SK-N-SH treated with all-trans-retinoic acid at 6 μM for 48 hours (cell line): ENCODE data around the gene RPS6KC1.

Source experiments
- ATAC-seq: fragments of 200-7000 bp; cut with Tn5 transposase; 3 replicates; pipeline ENCODE4 v1.9.1; 2020; ENCODE audit warnings: mild to moderate bottlenecking, moderate library complexity
- ARNTL ChIP-seq: fragments of 450-650 bp; formaldehyde crosslinking; IDR thresholded peaks from 2 replicates; pipeline ENCODE4 v1.5.0; 2020; ENCODE audit warnings: low read depth, mild to moderate bottlenecking, moderate library complexity, borderline replicate concordance
- CSDC2 ChIP-seq: fragments of 250-450 bp; sonication (Bioruptor Pico); IDR thresholded peaks from 2 replicates; pipeline ENCODE4 v1.5.0; 2020; ENCODE audit warnings: mild to moderate bottlenecking, moderate library complexity
- ESRRG ChIP-seq: fragments of 250-450 bp; sonication (Bioruptor Pico); IDR thresholded peaks from 2 replicates; pipeline ENCODE4 v1.6.1; 2021; ENCODE audit warnings: mild to moderate bottlenecking
- GLIS3 ChIP-seq: fragments of 250-450 bp; sonication (Bioruptor Pico); IDR thresholded peaks from 2 replicates; pipeline ENCODE4 v1.5.0; 2020; ENCODE audit warnings: mild to moderate bottlenecking, moderate library complexity
- ISL1 ChIP-seq: fragments of 250-450 bp; sonication (Bioruptor Pico); IDR thresholded peaks from 2 replicates; pipeline ENCODE4 v2.1.2; 2022; ENCODE audit warnings: mild to moderate bottlenecking, moderate library complexity
- PPARA ChIP-seq: fragments of 250-450 bp; sonication (Bioruptor Pico); IDR thresholded peaks from 2 replicates; pipeline ENCODE4 v1.5.0; 2020; ENCODE audit warnings: mild to moderate bottlenecking, borderline replicate concordance
- RARB ChIP-seq: fragments of 250-450 bp; sonication (Bioruptor Pico); IDR thresholded peaks from 2 replicates; pipeline ENCODE4 v1.8.0; 2021; ENCODE audit warnings: mild to moderate bottlenecking, moderate library complexity
- SNAI2 ChIP-seq: fragments of 250-450 bp; sonication (Bioruptor Pico); IDR thresholded peaks from 2 replicates; pipeline ENCODE4 v1.5.0; 2020; ENCODE audit warnings: mild to moderate bottlenecking, moderate library complexity
- TCF4 ChIP-seq: fragments of 250-450 bp; sonication (Bioruptor Pico); IDR thresholded peaks from 2 replicates; pipeline ENCODE4 v1.8.0; 2021; ENCODE audit warnings: mild to moderate bottlenecking, moderate library complexity, borderline replicate concordance
- TOX ChIP-seq: fragments of 250-450 bp; sonication (Bioruptor Pico); IDR thresholded peaks from 2 replicates; pipeline ENCODE4 v1.8.0; 2021; ENCODE audit warnings: mild to moderate bottlenecking, moderate library complexity, borderline replicate concordance
- ZC3H10 ChIP-seq: fragments of 250-450 bp; sonication (Bioruptor Pico); IDR thresholded peaks from 2 replicates; pipeline ENCODE4 v1.5.1; 2021; ENCODE audit warnings: mild to moderate bottlenecking, moderate library complexity
- ZFP3 ChIP-seq: fragments of 250-450 bp; sonication (Bioruptor Pico); IDR thresholded peaks from 2 replicates; pipeline ENCODE4 v1.5.0; 2020; ENCODE audit warnings: mild to moderate bottlenecking, moderate library complexity
- ZFP30 ChIP-seq: fragments of 450-650 bp; formaldehyde crosslinking; IDR thresholded peaks from 2 replicates; pipeline ENCODE4 v1.5.0; 2022; ENCODE audit warnings: mild to moderate bottlenecking, moderate library complexity
- ZNF565 ChIP-seq: fragments of 450-650 bp; formaldehyde crosslinking; conservative IDR thresholded peaks from 2 replicates; pipeline ENCODE4 v1.5.0; 2020; ENCODE audit warnings: low read depth, mild to moderate bottlenecking, moderate library complexity
- ZNF70 ChIP-seq: fragments of 450-650 bp; formaldehyde crosslinking; IDR thresholded peaks from 2 replicates; pipeline ENCODE4 v1.5.0; 2020; ENCODE audit warnings: mild to moderate bottlenecking, moderate library complexity
- ZNF8 ChIP-seq: fragments of 450-650 bp; formaldehyde crosslinking; IDR thresholded peaks from 2 replicates; pipeline ENCODE4 v1.5.0; 2020; ENCODE audit warnings: mild to moderate bottlenecking, moderate library complexity
- TF ChIP-seq, protein P1 (sequence below): fragments of 250-450 bp; sonication (Bioruptor Pico); IDR thresholded peaks from 2 replicates; pipeline ENCODE4 v1.8.0; 2020; ENCODE audit warnings: mild to moderate bottlenecking, moderate library complexity, borderline replicate concordance
- TF ChIP-seq, protein P2 (sequence below): fragments of 250-450 bp; sonication (Bioruptor Pico); IDR thresholded peaks from 2 replicates; pipeline ENCODE4 v1.5.1; 2020; ENCODE audit warnings: low read depth, mild to moderate bottlenecking, moderate library complexity
- TF ChIP-seq, protein P3 (sequence below): fragments of 250-450 bp; sonication (Bioruptor Pico); IDR thresholded peaks from 2 replicates; pipeline ENCODE4 v1.5.1; 2021; ENCODE audit warnings: mild to moderate bottlenecking, moderate library complexity
- TF ChIP-seq, protein P4 (sequence below): fragments of 250-450 bp; sonication (Bioruptor Pico); IDR thresholded peaks from 2 replicates; pipeline ENCODE4 v1.5.0; 2020; ENCODE audit warnings: mild to moderate bottlenecking, moderate library complexity
- TF ChIP-seq, protein P5 (sequence below): fragments of 250-450 bp; sonication (Bioruptor Pico); IDR thresholded peaks from 2 replicates; pipeline ENCODE4 v1.8.0; 2021; ENCODE audit warnings: low read depth, mild to moderate bottlenecking, moderate library complexity, borderline replicate concordance

The RPS6KC1 gene

DNA sequence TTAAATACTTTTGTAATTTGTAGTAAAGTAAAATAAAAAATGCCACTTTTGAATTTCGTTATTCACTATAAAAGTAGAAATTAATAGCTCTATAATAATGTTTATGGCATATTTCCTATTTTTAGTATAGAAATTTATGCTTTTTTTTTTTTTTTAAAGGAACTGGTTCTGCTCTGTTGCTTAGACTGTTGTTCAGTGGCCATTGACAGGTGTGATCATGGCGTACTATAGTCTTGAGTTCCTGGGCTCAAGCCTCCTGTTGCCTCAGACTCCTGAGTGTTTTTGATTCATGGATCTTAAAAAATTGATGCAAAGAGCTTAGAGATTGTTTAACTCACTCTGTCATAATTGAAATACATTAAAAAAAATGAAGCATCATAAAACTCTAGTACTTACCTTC is 53.6 kb downstream of the RPS6KC1 start:
- TF ChIP-seq PPARA (CRISPR knock-in tag) = no peak
- TF ChIP-seq ISL1 = no peak
- TF ChIP-seq SNAI2 (CRISPR knock-in tag) = no peak
- TF ChIP-seq GLIS3 (CRISPR knock-in tag) = no peak
- no peak for TF ChIP-seq ZNF8 (CRISPR knock-in tag)
- TF ChIP-seq, protein P1, sequence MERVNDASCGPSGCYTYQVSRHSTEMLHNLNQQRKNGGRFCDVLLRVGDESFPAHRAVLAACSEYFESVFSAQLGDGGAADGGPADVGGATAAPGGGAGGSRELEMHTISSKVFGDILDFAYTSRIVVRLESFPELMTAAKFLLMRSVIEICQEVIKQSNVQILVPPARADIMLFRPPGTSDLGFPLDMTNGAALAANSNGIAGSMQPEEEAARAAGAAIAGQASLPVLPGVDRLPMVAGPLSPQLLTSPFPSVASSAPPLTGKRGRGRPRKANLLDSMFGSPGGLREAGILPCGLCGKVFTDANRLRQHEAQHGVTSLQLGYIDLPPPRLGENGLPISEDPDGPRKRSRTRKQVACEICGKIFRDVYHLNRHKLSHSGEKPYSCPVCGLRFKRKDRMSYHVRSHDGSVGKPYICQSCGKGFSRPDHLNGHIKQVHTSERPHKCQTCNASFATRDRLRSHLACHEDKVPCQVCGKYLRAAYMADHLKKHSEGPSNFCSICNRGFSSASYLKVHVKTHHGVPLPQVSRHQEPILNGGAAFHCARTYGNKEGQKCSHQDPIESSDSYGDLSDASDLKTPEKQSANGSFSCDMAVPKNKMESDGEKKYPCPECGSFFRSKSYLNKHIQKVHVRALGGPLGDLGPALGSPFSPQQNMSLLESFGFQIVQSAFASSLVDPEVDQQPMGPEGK = no peak
- no peak for TF ChIP-seq ZNF565 (CRISPR knock-in tag)
- no peak for TF ChIP-seq ZNF70 (CRISPR knock-in tag)
- no peak for TF ChIP-seq ZFP30 (CRISPR knock-in tag)
- no peak for TF ChIP-seq TOX
- no peak for TF ChIP-seq ESRRG (CRISPR knock-in tag)
- no peak for TF ChIP-seq ZC3H10
- no peak for TF ChIP-seq ZFP3
- TF ChIP-seq, protein P2, sequence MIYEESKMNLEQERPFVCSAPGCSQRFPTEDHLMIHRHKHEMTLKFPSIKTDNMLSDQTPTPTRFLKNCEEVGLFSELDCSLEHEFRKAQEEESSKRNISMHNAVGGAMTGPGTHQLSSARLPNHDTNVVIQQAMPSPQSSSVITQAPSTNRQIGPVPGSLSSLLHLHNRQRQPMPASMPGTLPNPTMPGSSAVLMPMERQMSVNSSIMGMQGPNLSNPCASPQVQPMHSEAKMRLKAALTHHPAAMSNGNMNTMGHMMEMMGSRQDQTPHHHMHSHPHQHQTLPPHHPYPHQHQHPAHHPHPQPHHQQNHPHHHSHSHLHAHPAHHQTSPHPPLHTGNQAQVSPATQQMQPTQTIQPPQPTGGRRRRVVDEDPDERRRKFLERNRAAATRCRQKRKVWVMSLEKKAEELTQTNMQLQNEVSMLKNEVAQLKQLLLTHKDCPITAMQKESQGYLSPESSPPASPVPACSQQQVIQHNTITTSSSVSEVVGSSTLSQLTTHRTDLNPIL = no peak
- TF ChIP-seq, protein P3, sequence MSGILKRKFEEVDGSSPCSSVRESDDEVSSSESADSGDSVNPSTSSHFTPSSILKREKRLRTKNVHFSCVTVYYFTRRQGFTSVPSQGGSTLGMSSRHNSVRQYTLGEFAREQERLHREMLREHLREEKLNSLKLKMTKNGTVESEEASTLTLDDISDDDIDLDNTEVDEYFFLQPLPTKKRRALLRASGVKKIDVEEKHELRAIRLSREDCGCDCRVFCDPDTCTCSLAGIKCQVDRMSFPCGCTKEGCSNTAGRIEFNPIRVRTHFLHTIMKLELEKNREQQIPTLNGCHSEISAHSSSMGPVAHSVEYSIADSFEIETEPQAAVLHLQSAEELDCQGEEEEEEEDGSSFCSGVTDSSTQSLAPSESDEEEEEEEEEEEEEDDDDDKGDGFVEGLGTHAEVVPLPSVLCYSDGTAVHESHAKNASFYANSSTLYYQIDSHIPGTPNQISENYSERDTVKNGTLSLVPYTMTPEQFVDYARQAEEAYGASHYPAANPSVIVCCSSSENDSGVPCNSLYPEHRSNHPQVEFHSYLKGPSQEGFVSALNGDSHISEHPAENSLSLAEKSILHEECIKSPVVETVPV = no peak
- TF ChIP-seq, protein P4, sequence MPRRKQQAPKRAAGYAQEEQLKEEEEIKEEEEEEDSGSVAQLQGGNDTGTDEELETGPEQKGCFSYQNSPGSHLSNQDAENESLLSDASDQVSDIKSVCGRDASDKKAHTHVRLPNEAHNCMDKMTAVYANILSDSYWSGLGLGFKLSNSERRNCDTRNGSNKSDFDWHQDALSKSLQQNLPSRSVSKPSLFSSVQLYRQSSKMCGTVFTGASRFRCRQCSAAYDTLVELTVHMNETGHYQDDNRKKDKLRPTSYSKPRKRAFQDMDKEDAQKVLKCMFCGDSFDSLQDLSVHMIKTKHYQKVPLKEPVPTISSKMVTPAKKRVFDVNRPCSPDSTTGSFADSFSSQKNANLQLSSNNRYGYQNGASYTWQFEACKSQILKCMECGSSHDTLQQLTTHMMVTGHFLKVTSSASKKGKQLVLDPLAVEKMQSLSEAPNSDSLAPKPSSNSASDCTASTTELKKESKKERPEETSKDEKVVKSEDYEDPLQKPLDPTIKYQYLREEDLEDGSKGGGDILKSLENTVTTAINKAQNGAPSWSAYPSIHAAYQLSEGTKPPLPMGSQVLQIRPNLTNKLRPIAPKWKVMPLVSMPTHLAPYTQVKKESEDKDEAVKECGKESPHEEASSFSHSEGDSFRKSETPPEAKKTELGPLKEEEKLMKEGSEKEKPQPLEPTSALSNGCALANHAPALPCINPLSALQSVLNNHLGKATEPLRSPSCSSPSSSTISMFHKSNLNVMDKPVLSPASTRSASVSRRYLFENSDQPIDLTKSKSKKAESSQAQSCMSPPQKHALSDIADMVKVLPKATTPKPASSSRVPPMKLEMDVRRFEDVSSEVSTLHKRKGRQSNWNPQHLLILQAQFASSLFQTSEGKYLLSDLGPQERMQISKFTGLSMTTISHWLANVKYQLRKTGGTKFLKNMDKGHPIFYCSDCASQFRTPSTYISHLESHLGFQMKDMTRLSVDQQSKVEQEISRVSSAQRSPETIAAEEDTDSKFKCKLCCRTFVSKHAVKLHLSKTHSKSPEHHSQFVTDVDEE (CRISPR knock-in tag) = no peak
- TF ChIP-seq ARNTL (CRISPR knock-in tag) = no peak
- no peak for TF ChIP-seq RARB (CRISPR knock-in tag)
- no peak for TF ChIP-seq TCF4
- ATAC-seq = no peak

DNA sequence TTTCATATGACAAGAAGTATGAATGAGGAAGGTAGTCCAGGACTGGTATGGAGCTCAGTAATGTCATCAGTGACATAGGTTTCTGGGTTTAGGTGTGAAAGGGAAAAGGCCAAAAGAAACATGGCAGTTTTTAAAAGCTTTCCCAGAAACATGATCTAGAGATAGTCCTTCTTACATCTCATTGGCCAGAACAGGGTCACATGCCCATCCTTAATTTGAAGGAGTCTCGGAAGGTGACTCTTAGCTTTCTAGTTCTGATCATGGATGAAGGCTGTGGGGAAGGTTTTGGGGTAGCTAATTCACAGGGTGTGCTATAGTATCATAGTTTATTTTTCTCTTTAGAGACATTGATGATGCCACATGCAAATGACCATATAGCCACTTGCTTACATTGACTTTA is 55.3 kb downstream of the RPS6KC1 start:
- TF ChIP-seq ZNF8 (CRISPR knock-in tag) (no peak), PPARA (CRISPR knock-in tag) (no peak), ZFP30 (CRISPR knock-in tag) (no peak), ZNF70 (CRISPR knock-in tag) (no peak), ESRRG (CRISPR knock-in tag) (no peak), TOX (no peak), CSDC2 (no peak), ZNF565 (CRISPR knock-in tag) (no peak), RARB (CRISPR knock-in tag) (no peak)
- TF ChIP-seq, protein P2 = no peak
- no peak for ATAC-seq

DNA sequence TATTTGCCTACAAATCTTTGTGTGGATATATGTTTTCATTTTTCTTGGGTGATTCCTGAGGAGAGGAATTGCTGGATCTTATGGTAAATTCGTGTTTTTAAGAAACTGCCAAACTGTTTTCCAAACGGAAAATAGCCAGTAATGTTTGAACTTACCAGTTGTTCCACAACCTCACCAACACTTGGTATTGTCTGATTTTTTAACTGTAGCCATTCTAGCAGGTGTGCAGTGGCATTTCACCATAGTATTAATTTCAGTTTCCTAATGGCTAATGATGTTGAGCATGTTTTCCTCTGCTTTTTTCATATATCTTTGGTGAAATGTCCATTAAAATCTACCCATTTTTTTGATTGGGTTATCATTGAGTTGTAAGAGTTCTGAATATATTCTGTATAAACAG is 56.6 kb downstream of the RPS6KC1 start:
- no peak for ATAC-seq
- TF ChIP-seq ZNF8 (CRISPR knock-in tag) = no peak
- no peak for TF ChIP-seq ZFP30 (CRISPR knock-in tag)
- TF ChIP-seq, protein P3 = no peak
- no peak for TF ChIP-seq ISL1
- TF ChIP-seq, protein P1 = no peak
- TF ChIP-seq, protein P5, sequence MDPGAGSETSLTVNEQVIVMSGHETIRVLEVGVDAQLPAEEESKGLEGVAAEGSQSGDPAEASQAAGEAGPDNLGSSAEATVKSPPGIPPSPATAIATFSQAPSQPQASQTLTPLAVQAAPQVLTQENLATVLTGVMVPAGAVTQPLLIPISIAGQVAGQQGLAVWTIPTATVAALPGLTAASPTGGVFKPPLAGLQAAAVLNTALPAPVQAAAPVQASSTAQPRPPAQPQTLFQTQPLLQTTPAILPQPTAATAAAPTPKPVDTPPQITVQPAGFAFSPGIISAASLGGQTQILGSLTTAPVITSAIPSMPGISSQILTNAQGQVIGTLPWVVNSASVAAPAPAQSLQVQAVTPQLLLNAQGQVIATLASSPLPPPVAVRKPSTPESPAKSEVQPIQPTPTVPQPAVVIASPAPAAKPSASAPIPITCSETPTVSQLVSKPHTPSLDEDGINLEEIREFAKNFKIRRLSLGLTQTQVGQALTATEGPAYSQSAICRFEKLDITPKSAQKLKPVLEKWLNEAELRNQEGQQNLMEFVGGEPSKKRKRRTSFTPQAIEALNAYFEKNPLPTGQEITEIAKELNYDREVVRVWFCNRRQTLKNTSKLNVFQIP (CRISPR knock-in tag) = no peak
- TF ChIP-seq, protein P4 (CRISPR knock-in tag) = no peak
- TF ChIP-seq PPARA (CRISPR knock-in tag) = no peak
- no peak for TF ChIP-seq SNAI2 (CRISPR knock-in tag)
